HG03064 (cell line): Measurements from ENCODE around the gene AHNAK.
"Not testable (repeated sequence)": the region's sequence is repeated elsewhere in the genome, so short reads cannot be mapped to it uniquely, and the experiment has no call there.

ENCODE experiments used
- ATAC-seq: cut with Tn5 transposase; IDR thresholded peaks from one replicate; pipeline ENCODE4 v1.9.1; 2021; ENCODE audit warnings: low read depth; ENCODE audit not compliant: unreplicated experiment

AHNAK gene

DNA sequence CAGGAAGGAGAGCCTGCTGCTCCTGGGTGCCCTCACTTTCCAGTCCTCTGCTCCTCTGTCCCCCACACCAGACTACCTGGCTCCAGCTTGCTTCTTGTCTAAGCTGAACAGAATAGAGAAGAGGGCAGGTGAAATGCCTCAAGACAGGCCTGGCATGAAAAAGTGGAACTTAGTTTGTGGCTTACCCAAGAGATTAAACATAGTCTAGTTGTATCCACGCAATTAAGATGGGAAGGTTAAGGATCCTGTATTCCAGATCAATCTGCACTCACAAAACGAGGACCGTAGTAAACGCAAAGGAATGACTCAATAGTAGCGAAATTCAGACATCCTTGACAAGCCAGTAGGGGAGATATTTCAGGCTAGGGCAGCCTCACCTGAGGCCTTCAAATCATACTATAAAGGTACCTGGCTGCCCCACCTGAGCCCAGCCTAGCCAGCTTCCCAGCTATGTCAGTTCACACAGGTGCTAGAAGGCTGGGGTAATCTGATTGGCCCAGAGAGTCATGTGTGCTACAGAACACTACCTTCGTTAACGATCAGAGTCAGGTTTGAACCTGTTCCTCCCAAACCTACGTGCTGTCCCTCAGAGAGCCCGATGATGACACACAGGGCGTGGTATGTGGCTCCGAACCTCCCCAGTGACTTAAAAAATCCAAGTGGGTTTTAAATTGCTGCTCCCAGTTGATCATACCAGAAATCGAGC lies 46.5 kb downstream of the AHNAK start:
- ATAC-seq: no peak

DNA sequence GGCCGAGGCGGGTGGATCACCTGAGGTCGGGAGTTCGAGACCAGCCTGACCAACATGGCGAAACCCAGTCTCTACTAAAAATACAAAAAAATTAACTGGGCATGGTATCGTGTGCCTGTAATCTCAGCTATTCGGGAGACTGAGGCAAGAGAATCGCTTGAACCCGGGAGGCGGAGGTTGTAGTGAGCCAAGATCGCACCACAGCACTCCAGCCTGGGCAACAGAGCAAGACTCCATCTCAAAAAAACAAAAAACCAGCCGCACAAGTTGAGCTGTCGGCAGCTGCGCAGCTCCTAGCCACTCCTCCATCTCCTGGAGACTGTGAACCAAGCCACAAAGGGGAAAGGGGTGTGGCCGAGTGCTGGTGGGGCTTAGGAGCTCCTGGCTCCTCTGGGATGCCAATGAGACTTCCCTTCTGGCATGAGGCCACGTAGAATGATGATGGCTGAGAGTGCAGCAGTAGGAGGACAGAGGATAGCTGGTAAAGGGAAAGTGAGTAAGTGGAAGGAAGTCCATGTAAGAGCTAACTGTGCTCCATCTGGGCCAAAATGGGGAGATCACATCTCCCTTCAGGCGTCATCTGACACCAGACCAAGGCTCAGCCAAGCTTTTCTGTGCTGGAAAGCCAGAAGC lies 47.2 kb downstream of the AHNAK start:
- not testable (repeated sequence) for ATAC-seq

DNA sequence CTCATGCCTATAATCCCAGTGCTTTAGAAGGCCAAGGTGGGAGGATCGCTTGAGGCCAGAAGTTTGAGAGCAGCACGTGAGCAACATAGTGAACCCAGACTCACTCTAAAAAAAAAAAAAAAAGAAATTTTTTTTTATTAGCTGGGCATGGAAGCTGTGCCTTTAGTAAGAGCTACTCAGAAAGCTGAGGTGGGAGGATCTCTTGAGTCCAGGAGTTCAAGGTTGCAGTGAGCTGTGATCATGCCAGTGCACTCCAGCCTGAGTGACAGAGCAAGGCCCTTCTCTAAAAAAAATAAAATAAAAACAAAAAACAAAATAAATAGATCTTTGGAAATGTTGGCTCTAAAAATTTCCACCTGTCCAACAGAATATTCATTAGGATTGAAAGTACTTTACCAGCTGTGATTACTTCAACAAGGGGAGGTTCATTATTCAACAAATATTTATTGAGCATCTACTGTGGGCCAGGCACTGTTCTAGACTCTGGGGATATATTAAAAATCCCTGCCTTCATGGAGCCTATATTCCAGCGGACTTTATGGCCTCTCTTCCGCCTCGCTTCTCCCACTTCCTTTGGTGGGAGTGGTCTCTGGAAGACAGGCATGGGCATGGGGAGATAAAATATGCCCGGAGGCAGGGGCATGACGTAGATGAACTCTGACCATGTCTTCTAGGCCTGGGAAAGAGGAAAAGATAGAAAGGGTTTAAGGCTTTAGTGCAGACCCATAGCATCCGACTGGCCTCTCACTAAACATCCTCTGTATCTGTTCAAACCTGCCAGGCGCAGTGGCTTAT lies 47.9 kb downstream of the AHNAK start:
- no peak for ATAC-seq

DNA sequence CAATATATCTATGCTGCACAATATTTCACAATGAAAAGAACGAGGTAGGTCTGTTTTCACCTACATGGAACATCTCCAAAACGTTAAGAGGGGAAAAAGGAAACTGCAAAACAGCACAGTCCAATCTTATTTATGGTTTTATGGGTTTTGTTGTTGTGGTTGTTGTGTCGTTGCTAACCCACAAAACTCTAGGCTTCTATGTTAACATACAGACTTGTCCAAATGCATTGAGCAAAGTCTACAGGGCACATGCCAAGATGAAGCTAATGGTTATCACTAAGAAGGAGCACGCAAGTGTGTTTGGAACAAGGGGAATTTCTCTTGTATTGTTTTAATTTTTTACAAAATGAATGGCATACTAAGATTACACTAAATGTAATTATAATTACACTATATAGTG lies 48.6 kb downstream of the AHNAK start:
- ATAC-seq: no peak

DNA sequence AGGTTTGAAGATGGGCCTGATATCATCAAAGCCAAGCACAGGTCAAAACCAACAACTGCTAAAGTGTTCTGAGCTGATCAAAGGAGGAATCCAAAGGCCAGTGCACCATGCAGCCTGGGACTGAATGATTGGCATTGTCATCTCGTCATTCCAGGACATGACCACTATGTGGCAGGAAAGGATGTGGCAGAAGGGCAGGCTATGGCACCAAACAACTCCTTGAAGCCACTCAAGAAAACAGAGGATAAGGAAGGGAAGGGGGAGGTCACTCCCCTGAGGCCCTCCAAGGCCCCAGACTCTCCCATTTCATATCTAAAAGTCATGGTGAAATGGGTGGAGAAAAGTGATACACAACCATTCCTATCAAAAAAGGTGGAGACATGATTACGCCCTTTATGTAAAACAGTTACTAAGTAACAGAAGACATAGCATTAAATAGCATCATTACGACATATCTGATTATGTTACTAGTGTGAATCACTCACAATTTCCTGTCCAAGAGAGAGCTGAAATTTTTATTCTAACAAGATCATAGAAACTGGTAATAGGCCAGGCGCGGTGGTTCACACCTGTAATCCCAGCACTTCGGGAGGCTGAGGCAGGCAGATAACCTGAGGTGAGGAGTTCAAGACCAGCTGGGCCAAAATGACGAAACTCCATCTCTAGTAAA lies 49.3 kb downstream of the AHNAK start:
- no peak for ATAC-seq

DNA sequence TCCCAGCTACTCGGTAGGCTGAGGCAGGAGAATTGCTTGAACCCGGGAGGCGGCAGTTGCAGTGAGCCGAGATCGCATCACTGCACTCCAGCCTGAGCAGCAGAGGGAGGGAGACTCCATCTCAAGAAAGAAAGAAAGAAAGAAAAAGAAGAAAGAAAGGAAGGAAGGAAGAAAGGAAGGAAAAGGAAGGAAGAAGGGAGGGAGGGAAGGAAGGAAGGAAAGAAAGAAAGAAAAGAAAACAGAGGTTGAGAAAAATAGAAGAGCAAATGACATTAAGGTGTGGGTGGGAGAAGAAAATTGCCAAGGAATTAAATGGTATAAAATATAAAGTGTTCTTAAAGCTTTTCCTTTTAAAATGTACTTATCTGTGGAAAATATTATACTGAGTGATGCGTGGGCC lies 49.9 kb downstream of the AHNAK start:
- ATAC-seq: no peak

DNA sequence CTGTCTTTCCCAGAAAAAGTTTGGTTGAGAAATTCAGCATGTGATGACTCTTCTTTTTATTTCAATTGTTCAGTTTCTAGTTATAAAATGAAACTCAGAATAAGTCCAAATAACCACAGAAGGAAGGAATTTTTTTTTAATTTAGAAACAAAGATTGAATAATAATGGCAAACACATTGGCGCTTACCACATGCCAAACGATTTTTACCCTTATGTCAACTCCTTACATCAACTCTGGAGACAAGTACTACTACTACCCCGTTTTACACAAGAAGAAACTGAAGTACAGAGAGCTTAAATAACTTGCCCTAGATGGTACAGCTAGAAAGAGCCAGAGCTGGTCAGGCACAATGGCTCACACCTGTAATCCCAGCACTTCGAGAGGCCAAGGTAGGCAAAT lies 52.4 kb downstream of the AHNAK start:
- ATAC-seq: no peak

DNA sequence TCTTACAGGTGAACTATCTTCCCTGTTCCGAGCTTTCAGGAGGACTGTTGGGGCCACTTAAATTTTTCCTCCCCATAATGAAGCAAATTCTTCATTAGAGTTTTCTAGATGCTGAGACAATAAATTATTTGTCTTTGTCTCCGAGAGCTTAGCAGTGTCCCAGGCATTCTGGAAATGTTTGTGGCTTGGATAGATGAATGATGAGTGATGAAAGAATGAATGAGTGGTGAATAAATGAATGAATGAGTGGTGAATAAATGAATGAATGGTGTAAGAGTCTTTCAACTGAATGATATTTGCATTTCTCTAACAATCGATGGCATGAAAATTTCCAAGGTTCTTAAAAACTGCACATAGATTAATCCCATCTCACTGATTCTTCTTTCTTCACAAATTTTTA lies 52.8 kb downstream of the AHNAK start:
- no peak for ATAC-seq

DNA sequence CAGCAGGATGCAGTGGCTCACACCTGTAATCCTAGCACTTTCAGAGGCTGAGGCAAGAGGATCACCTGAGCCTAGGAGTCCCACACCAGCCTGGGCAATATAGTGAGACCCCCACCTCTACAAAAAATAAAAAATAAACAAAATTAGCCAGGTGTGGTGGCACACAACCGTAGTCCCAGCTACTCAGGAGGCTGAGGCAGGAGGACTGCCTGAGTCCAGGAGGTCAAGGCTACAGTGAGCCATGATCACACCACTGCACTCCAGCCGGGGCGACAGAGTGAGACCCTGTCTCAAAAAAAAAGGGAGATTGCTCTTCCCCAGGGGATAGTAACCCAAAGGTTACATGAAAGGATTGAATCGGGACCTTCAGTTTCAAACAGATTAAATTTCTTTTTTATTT lies 54.0 kb downstream of the AHNAK start:
- ATAC-seq: no peak

DNA sequence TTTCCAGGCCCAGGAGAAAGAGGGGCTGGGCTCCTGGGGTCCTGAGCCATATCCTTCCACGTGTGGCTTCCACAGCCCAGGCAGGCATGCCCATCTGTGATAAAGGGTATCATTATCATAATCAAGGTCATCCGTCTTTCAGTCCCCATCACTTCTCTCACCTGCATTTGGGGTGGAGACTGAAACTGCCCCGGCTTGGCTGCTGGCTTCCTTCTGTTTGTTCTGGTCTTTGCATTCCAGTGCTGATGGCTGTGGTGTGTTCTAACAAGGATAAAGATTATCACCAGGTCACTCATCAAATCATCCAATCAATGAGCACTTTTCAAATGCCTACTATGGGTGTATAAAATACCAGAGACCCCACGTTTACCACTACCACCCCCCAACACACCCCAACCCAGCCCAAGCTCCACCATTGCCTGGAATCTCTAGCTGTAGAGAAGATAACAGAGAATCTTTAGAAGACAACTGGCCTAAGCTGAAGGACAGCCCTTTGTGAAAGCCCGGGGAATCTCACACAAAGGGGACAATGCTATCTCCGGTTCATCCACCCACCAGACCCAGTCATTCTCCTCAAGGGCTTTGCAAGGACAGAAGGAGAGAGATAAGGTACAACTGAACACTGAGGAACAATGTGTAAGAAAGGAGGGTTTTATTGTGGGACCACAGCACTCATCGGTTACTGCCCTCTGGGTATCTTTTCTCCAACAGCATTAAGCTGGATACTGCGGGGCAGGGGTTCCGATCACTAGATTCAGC lies 54.9 kb downstream of the AHNAK start:
- no peak for ATAC-seq

DNA sequence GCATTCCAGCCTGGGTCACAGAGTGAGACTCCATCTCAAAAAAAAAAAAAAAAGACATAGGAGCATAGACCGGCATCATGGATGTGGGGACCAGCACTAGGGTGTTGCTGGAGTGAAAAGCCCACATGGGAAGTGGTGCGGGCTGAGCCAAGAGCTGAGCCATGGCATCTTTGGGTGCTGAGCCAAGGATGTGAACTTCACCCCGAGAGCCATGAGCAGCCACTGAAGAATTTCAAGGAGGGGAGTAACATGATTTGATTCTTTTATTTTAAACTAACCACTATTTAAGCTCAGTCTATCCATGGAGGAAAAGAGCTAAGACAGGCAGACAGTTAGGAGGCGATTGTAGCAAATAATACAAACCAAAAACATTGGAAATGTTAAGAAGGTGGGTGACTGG lies 57.4 kb downstream of the AHNAK start:
- ATAC-seq: no peak

DNA sequence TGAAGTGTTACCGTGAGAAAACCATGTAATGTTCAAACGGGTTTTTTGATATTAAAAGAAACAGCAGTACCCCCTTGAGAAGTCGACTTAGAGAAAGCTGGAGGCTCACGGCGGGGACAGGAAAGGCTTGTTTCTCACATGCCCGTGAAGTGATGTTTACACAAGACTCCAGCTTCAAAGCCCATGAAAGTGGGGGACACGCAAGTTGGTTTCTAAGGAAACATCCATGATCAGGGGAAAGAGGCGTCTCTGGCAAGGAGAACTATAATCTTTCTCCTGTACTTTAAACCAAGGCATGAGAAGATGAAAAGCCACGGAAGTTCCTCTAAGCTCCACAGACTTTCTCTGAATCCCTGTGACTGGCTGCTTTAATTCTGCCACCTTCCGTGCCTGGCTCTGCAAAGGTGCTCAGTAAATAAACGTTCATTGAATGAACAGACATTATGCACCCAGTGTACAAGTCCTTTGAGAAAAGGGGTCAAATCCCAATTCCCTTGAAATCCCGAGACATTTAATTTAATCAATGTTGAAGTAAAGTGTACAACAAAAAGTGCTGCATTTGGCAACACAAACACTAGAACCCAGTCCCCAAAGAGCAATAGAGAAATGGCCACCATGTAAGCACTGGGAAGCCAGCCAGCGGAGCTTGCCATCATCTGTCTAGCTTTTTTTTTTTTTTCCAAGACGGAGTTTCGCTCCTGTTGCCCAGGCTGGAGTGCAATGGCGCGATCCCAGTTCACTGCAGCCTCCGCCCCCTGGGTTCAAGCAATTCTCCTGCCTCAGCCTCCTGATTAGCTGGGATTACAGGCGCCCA lies 58.7 kb downstream of the AHNAK start:
- ATAC-seq: no peak

DNA sequence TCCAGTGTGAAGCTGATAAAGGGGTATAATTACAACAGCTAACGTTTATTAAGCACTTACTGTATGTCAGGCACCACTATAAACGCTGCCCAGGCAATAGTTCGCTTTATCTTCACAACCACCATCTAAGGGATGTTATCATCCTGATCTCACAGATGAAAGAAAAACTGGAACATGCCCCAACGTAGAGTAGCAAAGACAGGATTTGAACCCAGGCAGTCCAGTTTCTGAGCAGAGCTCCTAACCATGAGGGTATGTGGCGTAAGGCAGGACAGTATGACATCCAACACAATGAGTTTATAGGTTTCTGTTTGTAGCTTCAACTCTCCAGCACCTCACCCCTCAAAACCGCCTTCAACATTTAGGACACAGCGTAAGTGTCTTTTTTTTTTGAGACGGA lies 59.5 kb downstream of the AHNAK start:
- no peak for ATAC-seq

DNA sequence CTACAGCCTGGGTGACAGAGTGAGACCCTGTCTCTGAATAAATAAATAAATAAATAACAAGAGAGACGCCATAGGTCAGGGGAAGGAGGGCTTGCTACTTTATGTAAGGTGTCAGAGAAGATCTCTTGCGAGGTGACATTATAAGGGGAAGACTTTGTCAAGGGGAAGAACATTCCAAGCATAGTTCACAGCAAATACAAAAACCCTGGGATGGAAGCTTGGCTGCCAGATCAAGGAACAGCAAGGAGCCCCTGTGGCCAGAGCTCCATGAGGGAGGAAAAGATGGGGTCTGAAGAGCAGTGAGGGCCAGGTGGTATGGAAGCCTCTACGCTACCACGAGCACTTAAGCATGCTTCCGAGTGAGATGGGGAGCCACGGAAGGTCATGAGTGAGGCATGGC lies 62.3 kb downstream of the AHNAK start:
- ATAC-seq: no peak

DNA sequence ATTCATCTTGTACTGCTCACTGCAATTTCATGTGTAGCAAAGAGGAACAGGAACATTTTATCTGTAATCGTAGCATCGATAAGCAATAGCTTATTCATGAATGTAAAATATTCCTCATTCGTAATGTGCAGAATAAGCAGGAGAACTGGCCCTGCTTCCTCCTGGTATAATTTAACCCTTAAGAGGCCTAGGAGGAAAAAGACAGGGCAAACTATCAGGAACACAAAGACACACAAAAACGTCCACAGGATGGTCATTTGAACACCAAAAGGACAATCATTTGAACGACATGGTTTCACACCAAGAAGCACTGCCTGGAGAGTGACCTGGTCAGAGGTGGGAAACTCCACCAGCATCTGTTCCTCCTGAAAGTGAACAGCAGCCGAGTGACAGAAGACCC lies 63.9 kb downstream of the AHNAK start:
- no peak for ATAC-seq

DNA sequence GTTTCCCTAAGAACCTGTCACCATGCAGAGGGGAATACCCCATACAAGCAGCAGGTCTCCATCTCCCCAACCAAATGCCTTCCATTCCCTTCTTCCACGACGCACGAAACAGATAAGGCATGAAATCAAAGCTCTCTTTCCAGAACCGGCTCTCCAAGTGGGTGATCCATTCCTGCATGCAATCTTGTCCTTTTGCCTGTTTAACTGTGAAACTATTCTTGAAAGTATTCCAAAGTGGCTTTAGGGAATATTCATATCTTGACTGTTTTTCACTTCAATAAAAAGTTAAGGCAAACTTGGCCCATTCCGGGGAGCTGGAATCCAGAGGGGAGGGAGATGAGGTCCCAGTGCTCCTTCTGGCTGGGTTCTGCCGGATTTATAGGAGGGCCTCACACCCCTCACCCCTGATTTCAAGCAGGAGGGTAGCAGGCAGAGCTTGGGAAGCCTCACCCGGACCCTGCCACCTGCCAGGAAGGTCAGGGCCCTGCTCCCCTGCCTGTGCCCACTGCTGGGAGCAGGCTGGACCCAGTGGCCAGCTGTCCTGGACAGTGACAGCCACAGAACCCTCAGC lies 66.9 kb downstream of the AHNAK start:
- no peak for ATAC-seq

DNA sequence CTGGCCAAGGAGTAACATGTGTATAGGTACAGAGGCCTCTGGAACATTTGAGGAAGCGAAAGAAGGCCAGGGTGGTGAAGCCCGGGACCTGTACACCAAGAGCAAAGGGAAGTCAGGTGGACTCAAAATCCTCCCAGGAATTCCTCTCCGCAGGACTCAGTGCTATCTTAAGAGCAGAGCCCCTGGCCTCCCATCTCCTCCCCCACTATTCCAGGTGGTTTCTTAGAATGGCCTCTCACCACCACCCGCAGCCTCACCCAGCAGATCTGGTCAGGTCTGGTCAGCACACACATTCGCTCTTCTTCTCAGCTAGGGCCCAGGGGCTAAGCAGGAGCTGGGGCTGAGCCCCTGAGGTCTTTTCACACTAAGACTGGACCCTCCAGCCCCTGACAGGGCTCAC lies 68.7 kb downstream of the AHNAK start:
- no peak for ATAC-seq

DNA sequence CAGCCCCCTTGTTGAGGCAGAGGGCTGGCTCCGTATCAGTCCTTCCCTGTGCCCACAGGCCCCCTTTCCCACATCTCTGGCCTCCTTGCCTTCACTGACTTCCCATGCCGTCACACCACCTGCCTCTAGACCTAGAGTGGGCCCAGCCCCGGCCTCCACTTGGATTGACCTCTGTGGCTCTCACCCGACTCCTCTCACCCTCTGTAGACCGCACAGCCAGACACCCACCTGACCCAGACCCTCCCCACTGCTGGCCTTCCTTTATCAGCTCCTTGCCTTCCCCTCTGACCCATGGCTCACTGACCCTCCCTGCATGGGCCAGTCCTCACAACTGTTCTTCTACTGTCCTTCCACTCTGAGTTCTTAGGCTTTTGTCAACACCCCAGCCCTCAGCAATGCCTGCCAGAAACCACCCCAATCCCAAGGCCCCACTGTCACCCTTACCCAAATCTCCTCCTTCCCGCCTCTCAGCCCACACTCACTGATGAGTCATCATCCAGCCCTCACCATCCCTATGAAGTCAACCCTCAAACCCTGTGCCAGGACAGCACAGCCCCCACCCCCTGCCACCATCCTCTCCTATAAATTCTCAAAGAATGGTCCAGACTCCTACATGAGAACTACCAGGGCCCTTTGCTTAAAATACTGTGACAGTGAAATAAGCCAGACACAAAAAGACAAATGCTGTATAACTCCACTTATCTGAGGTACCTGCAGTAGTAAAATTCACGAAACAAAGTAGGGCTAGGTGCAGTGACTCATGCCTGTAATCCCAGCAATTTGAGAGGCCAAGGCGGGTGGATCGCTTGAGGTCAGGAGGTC lies 74.3 kb downstream of the AHNAK start:
- no peak for ATAC-seq

DNA sequence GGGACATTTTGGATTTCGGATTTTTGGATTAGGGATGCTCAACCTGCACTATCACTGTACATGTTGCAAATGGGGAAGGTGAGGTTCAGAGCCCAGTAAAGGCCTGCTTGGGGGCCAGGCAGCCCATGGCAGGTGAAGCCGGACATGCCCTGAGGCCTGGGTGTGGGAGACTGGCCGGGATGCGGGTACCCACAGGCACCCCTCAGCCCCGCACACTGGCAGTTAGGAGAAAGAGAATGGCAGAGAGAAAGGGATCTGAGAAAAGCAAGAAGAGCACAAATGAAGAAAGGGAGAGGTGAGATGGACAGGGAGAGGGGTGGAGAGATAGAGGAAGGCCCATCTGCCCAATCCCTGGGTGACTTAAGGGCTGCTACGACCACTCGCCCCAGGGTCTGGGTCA lies 75.0 kb downstream of the AHNAK start:
- ATAC-seq: no peak
